SK-N-SH treated with all-trans-retinoic acid at 6 μM for 48 hours (cell line): Measurements from ENCODE around the gene GARS1.

Experiments
- ATAC-seq: fragments of 200-7000 bp; cut with Tn5 transposase; 3 replicates; pipeline ENCODE4 v1.9.1; 2020; ENCODE audit warnings: mild to moderate bottlenecking, moderate library complexity
- ARNTL ChIP-seq: fragments of 450-650 bp; formaldehyde crosslinking; IDR thresholded peaks from 2 replicates; pipeline ENCODE4 v1.5.0; 2020; ENCODE audit warnings: low read depth, mild to moderate bottlenecking, moderate library complexity, borderline replicate concordance
- BACH2 ChIP-seq: fragments of 250-450 bp; sonication (Bioruptor Pico); IDR thresholded peaks from 2 replicates; pipeline ENCODE4 v1.9.0; 2021; ENCODE audit warnings: mild to moderate bottlenecking, borderline replicate concordance
- CREB5 ChIP-seq: fragments of 250-450 bp; sonication (Bioruptor Pico); IDR thresholded peaks from 2 replicates; pipeline ENCODE4 v1.5.1; 2020; ENCODE audit warnings: low read depth, mild to moderate bottlenecking, moderate library complexity
- CSDC2 ChIP-seq: fragments of 250-450 bp; sonication (Bioruptor Pico); IDR thresholded peaks from 2 replicates; pipeline ENCODE4 v1.5.0; 2020; ENCODE audit warnings: mild to moderate bottlenecking, moderate library complexity
- CSRNP3 ChIP-seq: fragments of 250-450 bp; sonication (Bioruptor Pico); IDR thresholded peaks from 2 replicates; pipeline ENCODE4 v1.5.1; 2021; ENCODE audit warnings: mild to moderate bottlenecking, moderate library complexity
- GLIS3 ChIP-seq: fragments of 250-450 bp; sonication (Bioruptor Pico); IDR thresholded peaks from 2 replicates; pipeline ENCODE4 v1.5.0; 2020; ENCODE audit warnings: mild to moderate bottlenecking, moderate library complexity
- ISL1 ChIP-seq: fragments of 250-450 bp; sonication (Bioruptor Pico); IDR thresholded peaks from 2 replicates; pipeline ENCODE4 v2.1.2; 2022; ENCODE audit warnings: mild to moderate bottlenecking, moderate library complexity
- OSR1 ChIP-seq: fragments of 250-450 bp; sonication (Bioruptor Pico); IDR thresholded peaks from 2 replicates; pipeline ENCODE4 v1.8.0; 2022; ENCODE audit warnings: moderate library complexity, mild to moderate bottlenecking, inconsistent platforms
- PATZ1 ChIP-seq: fragments of 250-450 bp; sonication (Bioruptor Pico); IDR thresholded peaks from 2 replicates; pipeline ENCODE4 v1.8.0; 2020; ENCODE audit warnings: mild to moderate bottlenecking, moderate library complexity, borderline replicate concordance
- POU6F1 ChIP-seq: fragments of 250-450 bp; sonication (Bioruptor Pico); IDR thresholded peaks from 2 replicates; pipeline ENCODE4 v1.8.0; 2021; ENCODE audit warnings: low read depth, mild to moderate bottlenecking, moderate library complexity, borderline replicate concordance
- PPARA ChIP-seq: fragments of 250-450 bp; sonication (Bioruptor Pico); IDR thresholded peaks from 2 replicates; pipeline ENCODE4 v1.5.0; 2020; ENCODE audit warnings: mild to moderate bottlenecking, borderline replicate concordance
- RARB ChIP-seq: fragments of 250-450 bp; sonication (Bioruptor Pico); IDR thresholded peaks from 2 replicates; pipeline ENCODE4 v1.8.0; 2021; ENCODE audit warnings: mild to moderate bottlenecking, moderate library complexity
- SNAI2 ChIP-seq: fragments of 250-450 bp; sonication (Bioruptor Pico); IDR thresholded peaks from 2 replicates; pipeline ENCODE4 v1.5.0; 2020; ENCODE audit warnings: mild to moderate bottlenecking, moderate library complexity
- TOX ChIP-seq: fragments of 250-450 bp; sonication (Bioruptor Pico); IDR thresholded peaks from 2 replicates; pipeline ENCODE4 v1.8.0; 2021; ENCODE audit warnings: mild to moderate bottlenecking, moderate library complexity, borderline replicate concordance
- TSHZ2 ChIP-seq: fragments of 250-450 bp; sonication (Bioruptor Pico); IDR thresholded peaks from 2 replicates; pipeline ENCODE4 v1.5.0; 2020; ENCODE audit warnings: mild to moderate bottlenecking, moderate library complexity
- ZC3H10 ChIP-seq: fragments of 250-450 bp; sonication (Bioruptor Pico); IDR thresholded peaks from 2 replicates; pipeline ENCODE4 v1.5.1; 2021; ENCODE audit warnings: mild to moderate bottlenecking, moderate library complexity
- ZFP3 ChIP-seq: fragments of 250-450 bp; sonication (Bioruptor Pico); IDR thresholded peaks from 2 replicates; pipeline ENCODE4 v1.5.0; 2020; ENCODE audit warnings: mild to moderate bottlenecking, moderate library complexity
- ZFP30 ChIP-seq: fragments of 450-650 bp; formaldehyde crosslinking; IDR thresholded peaks from 2 replicates; pipeline ENCODE4 v1.5.0; 2022; ENCODE audit warnings: mild to moderate bottlenecking, moderate library complexity
- ZNF565 ChIP-seq: fragments of 450-650 bp; formaldehyde crosslinking; conservative IDR thresholded peaks from 2 replicates; pipeline ENCODE4 v1.5.0; 2020; ENCODE audit warnings: low read depth, mild to moderate bottlenecking, moderate library complexity
- ZNF70 ChIP-seq: fragments of 450-650 bp; formaldehyde crosslinking; IDR thresholded peaks from 2 replicates; pipeline ENCODE4 v1.5.0; 2020; ENCODE audit warnings: mild to moderate bottlenecking, moderate library complexity

Gene GARS1

GRCh38 chr7:30646154-30646553 is 51.5 kb downstream of the GARS1 start:
- TF ChIP-seq BACH2 (CRISPR knock-in tag) (no peak), ZNF565 (no peak), OSR1 (CRISPR knock-in tag) (no peak), ZNF70 (no peak), ZFP3 (CRISPR knock-in tag) (no peak), PATZ1 (no peak), TOX (no peak), ISL1 (CRISPR knock-in tag) (no peak), PPARA (no peak), SNAI2 (no peak), ZC3H10 (CRISPR knock-in tag) (no peak), POU6F1 (CRISPR knock-in tag) (no peak), ZFP30 (CRISPR knock-in tag) (no peak), GLIS3 (CRISPR knock-in tag) (no peak), RARB (CRISPR knock-in tag) (no peak), TSHZ2 (CRISPR knock-in tag) (no peak)

GRCh38 chr7:30647589-30648364 is 53.1 kb downstream of the GARS1 start:
- TF ChIP-seq CREB5 (CRISPR knock-in tag) = no peak
- no peak for TF ChIP-seq ZNF70
- no peak for TF ChIP-seq PATZ1
- TF ChIP-seq TOX = no peak
- TF ChIP-seq ARNTL (CRISPR knock-in tag) = no peak
- no peak for TF ChIP-seq CSRNP3
- TF ChIP-seq CSDC2 (CRISPR knock-in tag) = no peak
- no peak for TF ChIP-seq RARB (CRISPR knock-in tag)
- no peak for TF ChIP-seq ISL1 (CRISPR knock-in tag)
- TF ChIP-seq TSHZ2 (CRISPR knock-in tag) = no peak
- TF ChIP-seq PPARA = no peak
- ATAC-seq = no peak; the same call in 2 of the 3 replicates

More at GRCh38 chr7:30646154-30646553, 51.5 kb downstream of the GARS1 start:
- no peak for ATAC-seq
